IPS-18a (cell line): ENCODE data around the gene PLAU.

Source experiments
- H3K27ac ChIP-seq: one replicate; pipeline ENCODE4 v1.5.1; 2013; ENCODE audit warnings: low read length
- H3K27me3 ChIP-seq: one replicate; pipeline ENCODE4 v1.6.1; 2013; ENCODE audit warnings: mild to moderate bottlenecking, low read length; ENCODE audit not compliant: control insufficient read depth, insufficient read depth
- H3K36me3 ChIP-seq: one replicate; pipeline ENCODE4 v1.6.1; 2013; ENCODE audit warnings: low read depth, low read length; ENCODE audit not compliant: control insufficient read depth
- H3K4me1 ChIP-seq: one replicate; pipeline ENCODE4 v1.6.1; 2013; ENCODE audit warnings: low read depth, low read length; ENCODE audit not compliant: control insufficient read depth
- H3K4me3 ChIP-seq: one replicate; pipeline ENCODE4 v1.5.1; 2013; ENCODE audit warnings: low read length
- H3K9ac ChIP-seq: one replicate; pipeline ENCODE4 v1.6.1; 2013; ENCODE audit warnings: mild to moderate bottlenecking, low read length, moderate library complexity
- H3K9me3 ChIP-seq: one replicate; pipeline ENCODE4 v1.6.1; 2013; ENCODE audit warnings: low read depth, low read length; ENCODE audit not compliant: control insufficient read depth

The PLAU gene

GRCh38 chr10:73910764-73911552, at the start of gene PLAU:
TSS of gene PLAU (plus strand) at chr10:73911132. CDS start at chr10:73911556, 424 bp downstream.
- no peaks in the 10 kb centered on the region for H3K9me3 ChIP-seq
- H3K36me3 ChIP-seq, result peaks cover 5% of the 10 kb centered on the region
- peaks cover 38% of the 10 kb centered on the region for H3K4me1 ChIP-seq
- H3K27ac ChIP-seq, result no peak within 1 kb of the TSS
- peak within 1 kb of the TSS; percentile 83 for H3K4me3 ChIP-seq
- peak within 1 kb of the TSS; percentile 41 for H3K9ac ChIP-seq
- peaks cover 32% of the 10 kb centered on the region for H3K27me3 ChIP-seq

- Histone ChIP-seq H3K27me3 (no peaks in the 10 kb centered on the region), H3K36me3 (peaks cover 25% of the 10 kb centered on the region), H3K4me3 (no peak overlapping the region), H3K27ac (no peak overlapping the region), H3K9me3 (no peaks in the 10 kb centered on the region), H3K9ac (no peak overlapping the region), H3K4me1 (no peaks in the 10 kb centered on the region)
These were observed 48.9 kb upstream of the PLAU start for GRCh38 chr10:73862011-73862410.

- H3K36me3 ChIP-seq, result peaks cover 26% of the 10 kb centered on the region
- H3K9me3 ChIP-seq, result no peaks in the 10 kb centered on the region
- H3K4me3 ChIP-seq, result no peak overlapping the region
- H3K27me3 ChIP-seq, result no peaks in the 10 kb centered on the region
- no peaks in the 10 kb centered on the region for H3K4me1 ChIP-seq
- H3K9ac ChIP-seq, result no peak overlapping the region
- H3K27ac ChIP-seq, result no peak overlapping the region
These were observed 47.7 kb upstream of the PLAU start for GRCh38 chr10:73863039-73863817.

- H3K27me3 ChIP-seq, result no peaks in the 10 kb centered on the region
- no peaks in the 10 kb centered on the region for H3K9me3 ChIP-seq
- H3K9ac ChIP-seq, result no peak overlapping the region
- no peak overlapping the region for H3K27ac ChIP-seq
- H3K4me1 ChIP-seq, result no peaks in the 10 kb centered on the region
- H3K4me3 ChIP-seq, result no peak overlapping the region
- peaks cover 32% of the 10 kb centered on the region for H3K36me3 ChIP-seq
These were observed 46.7 kb upstream of the PLAU start for GRCh38 chr10:73864229-73864628.

- Histone ChIP-seq H3K27ac (no peak overlapping the region), H3K4me1 (no peaks in the 10 kb centered on the region), H3K4me3 (no peak overlapping the region), H3K36me3 (peaks cover 33% of the 10 kb centered on the region), H3K9me3 (no peaks in the 10 kb centered on the region), H3K9ac (no peak overlapping the region), H3K27me3 (no peaks in the 10 kb centered on the region)
These were observed 45.8 kb upstream of the PLAU start for GRCh38 chr10:73865107-73865458.

GRCh38 chr10:73865459-73866442, 45.2 kb upstream of the PLAU start:
- H3K27me3 ChIP-seq, result no peaks in the 10 kb centered on the region
- H3K9me3 ChIP-seq, result no peaks in the 10 kb centered on the region
- H3K27ac ChIP-seq, result no peak overlapping the region
- no peak overlapping the region for H3K9ac ChIP-seq
- peaks cover 30% of the 10 kb centered on the region for H3K36me3 ChIP-seq
- no peaks in the 10 kb centered on the region for H3K4me1 ChIP-seq
- no peak overlapping the region for H3K4me3 ChIP-seq

- no peak overlapping the region for H3K4me3 ChIP-seq
- no peaks in the 10 kb centered on the region for H3K27me3 ChIP-seq
- H3K4me1 ChIP-seq, result no peaks in the 10 kb centered on the region
- H3K36me3 ChIP-seq, result peaks cover 26% of the 10 kb centered on the region
- no peak overlapping the region for H3K9ac ChIP-seq
- H3K27ac ChIP-seq, result no peak overlapping the region
- no peaks in the 10 kb centered on the region for H3K9me3 ChIP-seq
These were observed 44.3 kb upstream of the PLAU start for GRCh38 chr10:73866621-73867020.

- H3K9ac ChIP-seq, result no peak overlapping the region
- no peaks in the 10 kb centered on the region for H3K9me3 ChIP-seq
- no peaks in the 10 kb centered on the region for H3K27me3 ChIP-seq
- H3K4me3 ChIP-seq, result no peak overlapping the region
- H3K36me3 ChIP-seq, result peaks cover 32% of the 10 kb centered on the region
- no peaks in the 10 kb centered on the region for H3K4me1 ChIP-seq
- H3K27ac ChIP-seq, result no peak overlapping the region
These were observed 43.7 kb upstream of the PLAU start for GRCh38 chr10:73867126-73867807.

- no peak overlapping the region for H3K9ac ChIP-seq
These were observed 42.9 kb upstream of the PLAU start for GRCh38 chr10:73867871-73868631.

GRCh38 chr10:73868655-73869195, 42.2 kb upstream of the PLAU start:
- H3K36me3 ChIP-seq, result peaks cover 26% of the 10 kb centered on the region

More at GRCh38 chr10:73867871-73868631, 42.9 kb upstream of the PLAU start:
- no peak overlapping the region for H3K4me3 ChIP-seq
- H3K27ac ChIP-seq, result no peak overlapping the region
- peaks cover 32% of the 10 kb centered on the region for H3K36me3 ChIP-seq
- no peaks in the 10 kb centered on the region for H3K4me1 ChIP-seq
- H3K27me3 ChIP-seq, result no peaks in the 10 kb centered on the region
- no peaks in the 10 kb centered on the region for H3K9me3 ChIP-seq

More at GRCh38 chr10:73868655-73869195, 42.2 kb upstream of the PLAU start:
- Histone ChIP-seq H3K27ac (no peak overlapping the region), H3K9me3 (no peaks in the 10 kb centered on the region), H3K9ac (no peak overlapping the region), H3K4me1 (no peaks in the 10 kb centered on the region), H3K27me3 (no peaks in the 10 kb centered on the region), H3K4me3 (no peak overlapping the region)
